ENCODE data around the gene MEGF10.

MEGF10 gene

DNA sequence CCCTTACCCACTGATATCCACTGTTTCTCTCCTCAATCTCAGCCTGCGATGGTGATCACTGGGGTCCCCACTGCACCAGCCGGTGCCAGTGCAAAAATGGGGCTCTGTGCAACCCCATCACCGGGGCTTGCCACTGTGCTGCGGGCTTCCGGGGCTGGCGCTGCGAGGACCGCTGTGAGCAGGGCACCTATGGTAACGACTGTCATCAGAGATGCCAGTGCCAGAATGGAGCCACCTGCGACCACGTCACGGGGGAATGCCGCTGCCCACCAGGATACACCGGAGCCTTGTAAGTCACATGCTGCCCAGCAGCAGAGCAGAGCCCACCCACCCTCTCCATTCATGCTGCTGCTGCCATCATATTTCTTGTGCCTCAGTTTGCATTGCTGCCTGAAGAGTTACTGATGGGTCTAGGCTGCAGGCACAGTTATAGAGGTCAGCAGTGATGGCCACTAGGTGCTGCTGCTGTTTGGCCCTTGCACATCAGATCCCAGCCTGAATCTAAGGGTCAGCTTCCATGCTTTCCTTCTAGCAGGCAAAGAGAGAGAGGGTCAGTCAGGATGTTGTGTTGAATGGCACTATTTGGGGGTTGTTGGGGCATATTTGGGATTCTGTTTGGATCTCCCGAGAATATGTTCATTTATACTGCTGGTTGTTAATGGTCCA, 106.0 kb downstream of the MEGF10 start:
- H3K27me3 ChIP-seq (ENCODE audit: insufficient read depth, low read length, poor library complexity), result peaks cover 7% of the 10 kb centered on the region
- no peak for TF ChIP-seq EZH2 (IDR thresholded peaks at IDR 0.05; ENCODE audit: borderline replicate concordance, low read depth, low read length, severe bottlenecking)
- TF ChIP-seq, protein P1, sequence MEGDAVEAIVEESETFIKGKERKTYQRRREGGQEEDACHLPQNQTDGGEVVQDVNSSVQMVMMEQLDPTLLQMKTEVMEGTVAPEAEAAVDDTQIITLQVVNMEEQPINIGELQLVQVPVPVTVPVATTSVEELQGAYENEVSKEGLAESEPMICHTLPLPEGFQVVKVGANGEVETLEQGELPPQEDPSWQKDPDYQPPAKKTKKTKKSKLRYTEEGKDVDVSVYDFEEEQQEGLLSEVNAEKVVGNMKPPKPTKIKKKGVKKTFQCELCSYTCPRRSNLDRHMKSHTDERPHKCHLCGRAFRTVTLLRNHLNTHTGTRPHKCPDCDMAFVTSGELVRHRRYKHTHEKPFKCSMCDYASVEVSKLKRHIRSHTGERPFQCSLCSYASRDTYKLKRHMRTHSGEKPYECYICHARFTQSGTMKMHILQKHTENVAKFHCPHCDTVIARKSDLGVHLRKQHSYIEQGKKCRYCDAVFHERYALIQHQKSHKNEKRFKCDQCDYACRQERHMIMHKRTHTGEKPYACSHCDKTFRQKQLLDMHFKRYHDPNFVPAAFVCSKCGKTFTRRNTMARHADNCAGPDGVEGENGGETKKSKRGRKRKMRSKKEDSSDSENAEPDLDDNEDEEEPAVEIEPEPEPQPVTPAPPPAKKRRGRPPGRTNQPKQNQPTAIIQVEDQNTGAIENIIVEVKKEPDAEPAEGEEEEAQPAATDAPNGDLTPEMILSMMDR (IDR thresholded peaks at IDR 0.05; ENCODE audit: borderline replicate concordance, extremely low read depth, low read length, poor library complexity, severe bottlenecking), result no peak
- H2AFZ ChIP-seq (ENCODE audit: low read depth, low read length), result no peak overlapping the region

DNA sequence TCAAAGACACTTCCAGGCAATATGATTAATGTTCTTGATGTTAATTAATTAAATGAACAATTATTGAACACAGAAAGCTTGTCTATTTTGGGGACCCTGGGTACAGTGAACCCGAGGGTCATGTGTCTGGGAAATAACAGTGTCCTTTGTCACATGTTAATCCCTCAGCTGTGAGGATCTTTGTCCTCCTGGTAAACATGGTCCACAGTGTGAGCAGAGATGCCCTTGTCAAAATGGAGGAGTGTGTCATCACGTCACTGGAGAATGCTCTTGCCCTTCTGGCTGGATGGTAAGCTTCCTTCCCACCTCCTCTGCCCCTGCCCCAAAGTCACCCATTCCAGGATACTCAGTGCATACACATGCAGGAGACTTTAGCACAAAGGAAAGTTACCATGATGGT, 107.9 kb downstream of the MEGF10 start:
- Histone ChIP-seq H3K27ac (ENCODE audit: low read length) (no peak overlapping the region), H4K20me1 (ENCODE audit: insufficient read depth, low read length) (no peaks in the 10 kb centered on the region), H3K4me2 (ENCODE audit: insufficient read depth, low read length) (no peak overlapping the region), H3K9ac (ENCODE audit: low read depth, low read length) (no peak overlapping the region), H2AFZ (ENCODE audit: low read depth, low read length) (no peak overlapping the region), H3K4me3 (ENCODE audit: low read depth in 1 of 2, low read length in 2 of 2) (no peak overlapping the region), H3K79me2 (ENCODE audit: insufficient read depth, low read length) (no peaks in the 10 kb centered on the region), H3K9me3 (ENCODE audit: insufficient read depth, low read length, severe bottlenecking) (no peaks in the 10 kb centered on the region), H3K27me3 (ENCODE audit: insufficient read depth, low read length, poor library complexity) (peaks cover 4% of the 10 kb centered on the region), H3K36me3 (ENCODE audit: insufficient read depth, low read length) (no peaks in the 10 kb centered on the region), H3K4me1 (ENCODE audit: insufficient read depth, low read length) (no peaks in the 10 kb centered on the region)
- no peak for ATAC-seq (ENCODE audit: insufficient read depth, low read depth)
- TF ChIP-seq EZH2 (IDR thresholded peaks at IDR 0.05; ENCODE audit: borderline replicate concordance, low read depth, low read length, severe bottlenecking), result no peak
- TF ChIP-seq, protein P1 (IDR thresholded peaks at IDR 0.05; ENCODE audit: borderline replicate concordance, extremely low read depth, low read length, poor library complexity, severe bottlenecking), result no peak
- DNase-seq, result no peak

More for the DNA sequence above, 106.0 kb downstream of the MEGF10 start:
- Histone ChIP-seq H3K4me3 (ENCODE audit: low read depth in 1 of 2, low read length in 2 of 2) (no peak overlapping the region), H4K20me1 (ENCODE audit: insufficient read depth, low read length) (no peaks in the 10 kb centered on the region), H3K9me3 (ENCODE audit: insufficient read depth, low read length, severe bottlenecking) (no peaks in the 10 kb centered on the region), H3K27ac (ENCODE audit: low read length) (no peak overlapping the region), H3K4me2 (ENCODE audit: insufficient read depth, low read length) (no peak overlapping the region), H3K9ac (ENCODE audit: low read depth, low read length) (no peak overlapping the region), H3K79me2 (ENCODE audit: insufficient read depth, low read length) (no peaks in the 10 kb centered on the region), H3K4me1 (ENCODE audit: insufficient read depth, low read length) (no peaks in the 10 kb centered on the region), H3K36me3 (ENCODE audit: insufficient read depth, low read length) (no peaks in the 10 kb centered on the region)
- DNase-seq (no peak), ATAC-seq (ENCODE audit: insufficient read depth, low read depth) (no peak)

DNA sequence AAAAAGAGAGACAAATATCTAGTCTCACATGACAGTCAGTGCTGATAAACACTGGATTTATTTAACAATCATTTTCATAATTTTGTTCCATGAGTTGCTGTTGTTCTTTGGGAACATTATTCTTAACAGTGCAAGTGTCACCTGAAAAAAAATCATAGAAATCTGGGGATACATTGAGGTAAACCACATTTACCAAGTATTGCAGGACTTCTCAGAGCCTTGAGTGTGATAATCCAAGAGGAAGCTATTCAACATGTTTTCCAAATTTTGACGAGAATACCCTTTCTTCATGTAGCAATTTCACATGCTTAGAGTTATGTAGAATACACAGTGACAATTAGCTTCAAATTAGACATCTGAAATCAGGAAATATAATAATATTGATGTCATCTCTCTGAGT, 108.5 kb downstream of the MEGF10 start:
- Histone ChIP-seq H3K36me3 (ENCODE audit: insufficient read depth, low read length) (no peaks in the 10 kb centered on the region), H3K9ac (ENCODE audit: low read depth, low read length) (no peak overlapping the region), H3K27ac (ENCODE audit: low read length) (no peak overlapping the region), H3K9me3 (ENCODE audit: insufficient read depth, low read length, severe bottlenecking) (no peaks in the 10 kb centered on the region), H2AFZ (ENCODE audit: low read depth, low read length) (no peak overlapping the region), H3K79me2 (ENCODE audit: insufficient read depth, low read length) (no peaks in the 10 kb centered on the region), H4K20me1 (ENCODE audit: insufficient read depth, low read length) (no peaks in the 10 kb centered on the region), H3K4me2 (ENCODE audit: insufficient read depth, low read length) (no peak overlapping the region), H3K4me3 (ENCODE audit: low read depth in 1 of 2, low read length in 2 of 2) (no peak overlapping the region), H3K4me1 (ENCODE audit: insufficient read depth, low read length) (no peaks in the 10 kb centered on the region), H3K27me3 (ENCODE audit: insufficient read depth, low read length, poor library complexity) (peaks cover 4% of the 10 kb centered on the region)
- no peak for ATAC-seq (ENCODE audit: insufficient read depth, low read depth)
- no peak for DNase-seq
- TF ChIP-seq, protein P1 (IDR thresholded peaks at IDR 0.05; ENCODE audit: borderline replicate concordance, extremely low read depth, low read length, poor library complexity, severe bottlenecking), result no peak
- no peak for TF ChIP-seq EZH2 (IDR thresholded peaks at IDR 0.05; ENCODE audit: borderline replicate concordance, low read depth, low read length, severe bottlenecking)
